ENCODE data around the gene HDDC2. TPM values are rescaled to one million over a fixed set of nuclear protein-coding genes. Genes with fewer than 3 reads are reported as not detected.

Gene HDDC2
- polyA plus RNA-seq, 3 donors = 24.4 to 59.9 (median 42.6) TPM

DNA sequence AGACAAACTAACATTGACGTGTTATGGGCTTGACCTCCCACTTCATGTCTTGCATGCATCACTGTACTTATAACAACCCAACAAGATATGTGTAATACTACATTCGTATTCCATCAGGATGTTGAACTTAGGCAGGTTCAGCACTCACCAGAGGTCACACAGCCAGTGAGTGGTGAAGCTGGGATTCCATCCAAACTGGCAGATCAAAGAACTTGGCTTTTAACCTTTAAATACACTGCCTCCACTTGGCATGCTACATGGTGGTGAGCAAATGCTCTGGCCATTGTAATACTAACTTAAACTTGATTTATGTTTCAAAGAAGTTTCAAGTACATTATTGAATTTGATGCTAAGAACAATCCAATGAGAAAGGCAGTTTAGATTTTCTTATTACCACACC lies 10.7 kb upstream of the HDDC2 start:
- no peak overlapping the region for H3K9ac ChIP-seq (ENCODE audit: insufficient read depth, low read length, poor library complexity, severe bottlenecking)
- TF ChIP-seq, protein P1, sequence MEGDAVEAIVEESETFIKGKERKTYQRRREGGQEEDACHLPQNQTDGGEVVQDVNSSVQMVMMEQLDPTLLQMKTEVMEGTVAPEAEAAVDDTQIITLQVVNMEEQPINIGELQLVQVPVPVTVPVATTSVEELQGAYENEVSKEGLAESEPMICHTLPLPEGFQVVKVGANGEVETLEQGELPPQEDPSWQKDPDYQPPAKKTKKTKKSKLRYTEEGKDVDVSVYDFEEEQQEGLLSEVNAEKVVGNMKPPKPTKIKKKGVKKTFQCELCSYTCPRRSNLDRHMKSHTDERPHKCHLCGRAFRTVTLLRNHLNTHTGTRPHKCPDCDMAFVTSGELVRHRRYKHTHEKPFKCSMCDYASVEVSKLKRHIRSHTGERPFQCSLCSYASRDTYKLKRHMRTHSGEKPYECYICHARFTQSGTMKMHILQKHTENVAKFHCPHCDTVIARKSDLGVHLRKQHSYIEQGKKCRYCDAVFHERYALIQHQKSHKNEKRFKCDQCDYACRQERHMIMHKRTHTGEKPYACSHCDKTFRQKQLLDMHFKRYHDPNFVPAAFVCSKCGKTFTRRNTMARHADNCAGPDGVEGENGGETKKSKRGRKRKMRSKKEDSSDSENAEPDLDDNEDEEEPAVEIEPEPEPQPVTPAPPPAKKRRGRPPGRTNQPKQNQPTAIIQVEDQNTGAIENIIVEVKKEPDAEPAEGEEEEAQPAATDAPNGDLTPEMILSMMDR (IDR thresholded peaks at IDR 0.05) = no peak
- no peak overlapping the region for H3K4me2 ChIP-seq (replicated peaks; ENCODE audit: extremely low read depth, low read length, poor library complexity, severe bottlenecking)
- Mint-ChIP-seq H3K36me3 (no peaks in the 10 kb centered on the region), H3K9me3 (no peaks in the 10 kb centered on the region), H3K27me3 (ENCODE audit: low read depth in 3 of 3) (peaks cover 11 to 19% (median 14%) of the 10 kb centered on the region in 3 donors), H3K4me3 (peak overlapping the region in 1 of 2 donors; percentile 5), H3K4me1 (peaks cover 3% of the 10 kb centered on the region), H3K27ac (no peak overlapping the region)
- H3K27ac ChIP-seq (ENCODE audit: low read depth in 1 of 2, low read length in 2 of 2) = no peak overlapping the region
- peaks cover 17 to 26% of the 10 kb centered on the region in 2 donors for H3K27me3 ChIP-seq (ENCODE audit: control insufficient read depth in 2 of 2, insufficient read depth in 2 of 2, low read length in 2 of 2)
- DNase-seq = no peak
- H4K20me1 ChIP-seq (ENCODE audit: insufficient read depth, low read length) = no peaks in the 10 kb centered on the region
- no CpG with 5 or more reads among the region's 2 CpGs for WGBS (ENCODE audit: insufficient coverage)
- no peaks in the 10 kb centered on the region for H3K9me3 ChIP-seq (replicated peaks in 1 of 2; ENCODE audit: control insufficient read depth in 1 of 2, insufficient read depth in 1 of 2, low read length in 2 of 2)
- no peaks in the 10 kb centered on the region for H3K4me1 ChIP-seq (ENCODE audit: control insufficient read depth in 1 of 2, insufficient read depth in 2 of 2, low read length in 2 of 2)
- no peak overlapping the region for H2AFZ ChIP-seq (ENCODE audit: insufficient read depth, low read depth, low read length, poor library complexity, severe bottlenecking)
- no peaks in the 10 kb centered on the region for H3K36me3 ChIP-seq (replicated peaks in 1 of 2; ENCODE audit: control insufficient read depth in 1 of 2, insufficient read depth in 2 of 2, low read length in 2 of 2)
- H3K79me2 ChIP-seq (ENCODE audit: insufficient read depth, low read length) = no peaks in the 10 kb centered on the region
- H3K4me3 ChIP-seq (replicated peaks in 1 of 3; ENCODE audit: low read depth in 2 of 3, low read length in 3 of 3) = no peak overlapping the region
- intact Hi-C loops (cut with micrococcal nuclease) = loop anchor here (5.0 to 10.0 kb wide), 3 partner anchors 440 to 672 kb away; partner anchors contain the start of gene TRMT11 (in 1 of the 2)

DNA sequence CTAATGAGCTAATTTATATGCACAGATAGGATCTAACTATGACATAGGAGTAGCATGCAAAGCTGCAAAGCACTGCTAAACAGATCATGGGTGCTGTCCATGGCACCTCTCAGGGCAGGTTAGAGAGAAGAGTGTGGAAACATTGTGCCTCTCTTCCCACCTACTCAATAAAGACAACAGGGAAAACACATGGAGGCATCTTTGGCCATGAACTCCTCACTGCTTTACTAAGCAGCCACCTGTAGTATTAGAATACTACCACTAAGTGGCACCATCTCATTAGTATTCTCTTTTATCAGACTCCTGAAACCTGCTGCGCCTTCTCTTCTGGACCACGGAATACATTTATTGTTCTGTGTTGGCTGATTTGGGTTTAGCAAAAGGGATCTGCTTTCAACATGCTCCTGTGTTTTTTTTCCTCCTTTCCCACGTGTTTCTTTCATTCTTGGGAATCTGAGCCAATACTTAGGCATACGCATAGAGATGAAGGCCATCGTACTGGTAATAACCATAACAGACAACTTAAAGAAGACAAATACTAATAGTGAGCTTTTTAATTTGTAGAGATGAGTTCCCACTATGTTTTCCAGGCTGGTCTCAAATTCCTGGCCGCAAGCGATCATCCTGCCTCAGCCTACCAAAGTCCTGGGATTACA lies 9.4 kb upstream of the HDDC2 start:
- Mint-ChIP-seq H3K4me1 (peaks cover 3% of the 10 kb centered on the region), H3K27me3 (ENCODE audit: low read depth in 3 of 3) (peaks cover 12 to 16% (median 14%) of the 10 kb centered on the region in 3 donors), H3K27ac (no peak overlapping the region), H3K4me3 (no peak overlapping the region), H3K36me3 (no peaks in the 10 kb centered on the region), H3K9me3 (no peaks in the 10 kb centered on the region)
- Histone ChIP-seq H3K27ac (ENCODE audit: low read depth in 1 of 2, low read length in 2 of 2) (no peak overlapping the region), H3K4me3 (replicated peaks in 1 of 3; ENCODE audit: low read depth in 2 of 3, low read length in 3 of 3) (no peak overlapping the region), H3K9me3 (replicated peaks in 1 of 2; ENCODE audit: control insufficient read depth in 1 of 2, insufficient read depth in 1 of 2, low read length in 2 of 2) (no peaks in the 10 kb centered on the region), H3K79me2 (ENCODE audit: insufficient read depth, low read length) (no peaks in the 10 kb centered on the region), H3K27me3 (ENCODE audit: control insufficient read depth in 2 of 2, insufficient read depth in 2 of 2, low read length in 2 of 2) (peaks cover 17 to 26% of the 10 kb centered on the region in 2 donors), H3K4me2 (replicated peaks; ENCODE audit: extremely low read depth, low read length, poor library complexity, severe bottlenecking) (no peak overlapping the region), H3K36me3 (replicated peaks in 1 of 2; ENCODE audit: control insufficient read depth in 1 of 2, insufficient read depth in 2 of 2, low read length in 2 of 2) (no peaks in the 10 kb centered on the region), H4K20me1 (ENCODE audit: insufficient read depth, low read length) (no peaks in the 10 kb centered on the region), H3K9ac (ENCODE audit: insufficient read depth, low read length, poor library complexity, severe bottlenecking) (no peak overlapping the region), H2AFZ (ENCODE audit: insufficient read depth, low read depth, low read length, poor library complexity, severe bottlenecking) (no peak overlapping the region), H3K4me1 (ENCODE audit: control insufficient read depth in 1 of 2, insufficient read depth in 2 of 2, low read length in 2 of 2) (no peaks in the 10 kb centered on the region)
- TF ChIP-seq, protein P1 (IDR thresholded peaks at IDR 0.05) = peak; percentile 81
- no CpG with 5 or more reads among the region's 7 CpGs for WGBS (ENCODE audit: insufficient coverage)
- intact Hi-C loops (cut with micrococcal nuclease) = loop anchor here (5.0 to 10.0 kb wide), 3 partner anchors 441 to 674 kb away; partner anchors contain the start of gene TRMT11 (in 1 of the 2)
- peak; percentile 8 to 53 (median 39) for DNase-seq
